Urinary bladder (tissue), 4 donors: Measurements from ENCODE around the gene DDHD1. TPM values are rescaled to one million over a fixed set of nuclear protein-coding genes. Genes with fewer than 3 reads are reported as not detected.
"Not testable (repeated sequence)": the region's sequence is repeated elsewhere in the genome, so short reads cannot be mapped to it uniquely, and the experiment has no call there.

Experiments
- DNase-seq: peaks from one replicate; pipeline ENCODE4 v3.0.0-alpha.2; 2015; ENCODE audit errors: extremely low spot score
- H3K27ac ChIP-seq: one replicate; pipeline ENCODE4 v1.5.1; 2013; ENCODE audit warnings: low read depth, mild to moderate bottlenecking, moderate library complexity
- H3K36me3 ChIP-seq: one replicate; pipeline ENCODE4 v1.6.1; 2013; ENCODE audit warnings: mild to moderate bottlenecking, moderate library complexity; ENCODE audit not compliant: insufficient read depth
- H3K4me1 ChIP-seq: one replicate; pipeline ENCODE4 v1.6.1; 2013; ENCODE audit warnings: mild to moderate bottlenecking, moderate library complexity; ENCODE audit not compliant: insufficient read depth
- H3K4me3 ChIP-seq: one replicate; pipeline ENCODE4 v1.5.1; 2013; ENCODE audit warnings: low read depth, low read length
- WGBS: extraction: QIAGEN DNeasy Blood & Tissue Kit; methylation state at CpG from one replicate; pipeline ENCODE4 v1.1.7; 2013; 5-methylcytosine and 5-hydroxymethylcytosine counted together
- polyA plus RNA-seq: library from polyadenylated mRNA; stranded (reverse); fragments of 200-250 nt; gene quantifications from one replicate; pipeline ENCODE4 v1.2.3, GENCODE V29; 2013
- total RNA-seq: library from RNA; depleted of rRNA; stranded (reverse); fragments of >200 nt; gene quantifications from one replicate; pipeline ENCODE4 v1.2.3, GENCODE V29; 2014
- donor health status: healthy with polysubstance abuse.
- donor health status: healthy.

The DDHD1 gene
- total and polyA plus RNA-seq, 2 donors: 5.4 to 71.1 TPM

DNA sequence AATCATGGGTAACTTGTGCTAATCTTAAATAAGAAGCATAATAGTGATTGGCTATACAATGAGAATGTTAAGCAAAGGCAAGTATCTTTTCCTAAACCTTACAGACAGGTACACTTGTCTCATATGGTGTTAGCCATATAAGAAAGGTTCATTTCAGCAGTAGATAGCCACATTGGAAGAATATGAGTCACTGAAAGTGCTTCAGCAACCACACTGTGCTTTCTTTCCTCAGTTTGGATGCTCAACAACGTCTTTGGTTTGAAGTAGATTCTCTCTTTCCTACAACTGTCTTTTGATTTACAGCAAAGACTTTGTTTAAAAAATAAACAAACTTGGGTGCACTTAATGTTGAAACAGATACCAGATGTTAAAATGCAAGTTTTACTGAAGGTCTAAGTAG, 8.9 kb downstream of the DDHD1 start:
- no peak overlapping the region for H3K4me3 ChIP-seq
- DNase-seq: no peak
- no peaks in the 10 kb centered on the region for H3K4me1 ChIP-seq
- H3K36me3 ChIP-seq: no peaks in the 10 kb centered on the region
- no peak overlapping the region for H3K27ac ChIP-seq
- WGBS: 45% methylated on average over 1 of the region's 1 CpG

DNA sequence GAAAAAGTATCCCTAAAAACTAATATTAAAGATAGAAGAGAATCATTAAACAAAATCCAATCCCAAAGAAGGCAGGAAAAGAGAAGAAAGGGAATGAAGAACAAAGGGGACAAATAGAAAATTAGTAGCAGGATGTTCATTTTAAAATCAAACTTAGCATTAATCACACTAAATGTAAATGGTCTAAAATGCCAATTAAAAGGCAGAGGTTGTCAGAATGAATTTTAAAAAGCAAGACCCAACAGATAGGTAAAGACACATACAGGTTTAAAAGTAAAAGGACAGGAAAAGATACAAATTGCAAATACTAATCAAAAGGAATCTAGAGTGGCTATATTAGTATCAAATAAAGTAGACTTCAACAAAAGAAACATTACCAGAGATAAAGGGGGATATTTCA, 12.5 kb downstream of the DDHD1 start:
- no peak for DNase-seq
- no peaks in the 10 kb centered on the region for H3K36me3 ChIP-seq
- no peak overlapping the region for H3K4me3 ChIP-seq
- no peak overlapping the region for H3K27ac ChIP-seq
- no peaks in the 10 kb centered on the region for H3K4me1 ChIP-seq

DNA sequence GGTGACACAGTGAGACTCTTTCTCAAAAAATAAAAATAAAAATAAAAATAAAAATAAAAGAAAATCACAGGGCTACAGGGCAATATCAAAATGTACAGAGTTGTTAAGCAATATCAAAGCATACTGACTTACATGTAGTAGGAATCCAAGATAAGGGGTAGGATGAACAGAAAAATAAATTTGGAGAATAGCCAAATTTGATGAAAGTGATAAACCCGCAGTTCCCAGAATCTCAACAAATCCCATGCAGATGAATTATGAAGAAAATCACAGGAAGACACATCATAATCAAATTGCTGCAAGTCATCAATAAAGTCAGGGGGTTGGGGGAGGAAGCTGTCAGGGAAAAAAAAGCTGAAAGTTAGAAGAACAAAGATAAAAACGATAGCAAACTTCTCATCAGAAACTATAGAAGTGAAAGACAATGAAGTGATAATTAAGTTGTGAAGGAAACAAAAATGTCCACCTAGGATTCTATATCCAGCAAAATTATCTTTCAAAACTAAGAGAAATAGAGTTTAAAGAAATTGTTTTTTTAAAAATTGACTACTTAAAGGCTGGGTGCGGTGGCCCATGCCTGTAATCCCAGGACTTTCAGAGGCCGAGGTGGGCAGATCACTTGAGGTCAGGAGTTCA, 15.4 kb downstream of the DDHD1 start:
- no peak overlapping the region for H3K27ac ChIP-seq
- H3K36me3 ChIP-seq: no peaks in the 10 kb centered on the region
- no peaks in the 10 kb centered on the region for H3K4me1 ChIP-seq
- 90% methylated on average over 4 of the region's 4 CpGs for WGBS
- H3K4me3 ChIP-seq: no peak overlapping the region
- DNase-seq: no peak

DNA sequence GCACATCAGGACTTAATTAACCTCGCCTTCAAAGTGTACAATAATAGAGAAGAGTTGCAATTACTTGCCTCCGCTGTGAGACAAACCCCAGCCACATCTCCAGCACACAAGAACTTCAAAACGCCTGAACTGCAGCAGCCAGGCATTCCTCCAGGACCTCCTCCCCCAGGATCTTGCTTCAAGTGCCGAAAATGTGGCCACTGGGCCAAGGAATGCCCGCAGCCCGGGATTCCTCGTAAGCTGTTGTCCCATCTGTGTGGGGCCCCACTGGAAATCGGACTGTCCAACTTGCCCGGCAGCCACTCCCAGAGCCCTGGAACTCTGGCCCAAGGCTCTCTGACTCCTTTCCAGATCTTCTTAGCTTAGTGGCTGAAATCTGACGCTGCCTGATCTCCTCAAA, 22.6 kb downstream of the DDHD1 start:
- H3K4me1 ChIP-seq, H3K27ac ChIP-seq, DNase-seq, H3K36me3 ChIP-seq, H3K4me3 ChIP-seq: not testable (repeated sequence)
- 74% methylated on average over 10 of the region's 10 CpGs for WGBS

DNA sequence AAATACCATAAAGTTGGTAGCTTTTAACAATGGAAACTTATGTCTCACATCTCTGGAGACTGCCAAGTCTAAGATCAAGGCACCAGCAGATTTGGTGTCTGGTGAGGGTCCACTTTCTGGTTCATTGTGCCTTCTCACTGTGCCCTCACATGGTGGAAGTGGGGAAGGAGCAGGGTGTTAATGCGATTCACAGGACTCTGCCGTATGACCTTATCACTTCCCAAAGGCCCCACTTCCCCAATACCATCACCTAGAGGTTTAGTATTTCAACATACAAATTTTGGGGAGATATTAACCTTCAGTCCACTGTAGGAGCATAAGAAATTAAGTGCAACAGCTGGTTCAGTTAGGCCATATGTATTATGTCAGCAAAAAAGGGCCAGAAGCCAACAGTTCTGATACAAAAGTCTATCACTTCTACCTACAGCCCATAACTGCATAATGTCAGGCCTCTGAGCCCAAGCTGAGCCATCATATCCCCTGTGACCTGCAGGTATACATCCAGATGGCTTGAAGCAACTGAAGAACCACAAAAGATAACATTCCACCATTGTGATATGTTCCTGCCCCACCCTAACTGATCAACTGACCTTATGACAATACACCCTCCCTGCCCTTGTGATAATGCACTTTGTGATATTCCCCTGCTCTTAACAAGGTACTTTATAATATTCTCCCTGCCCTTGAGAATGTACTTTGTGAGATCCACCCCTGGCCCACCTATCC, 24.7 kb downstream of the DDHD1 start:
- H3K27ac ChIP-seq: no peak overlapping the region
- H3K4me3 ChIP-seq: no peak overlapping the region
- H3K4me1 ChIP-seq: no peaks in the 10 kb centered on the region
- DNase-seq: no peak
- WGBS: 91% methylated on average over 2 of the region's 2 CpGs
- H3K36me3 ChIP-seq: no peaks in the 10 kb centered on the region

DNA sequence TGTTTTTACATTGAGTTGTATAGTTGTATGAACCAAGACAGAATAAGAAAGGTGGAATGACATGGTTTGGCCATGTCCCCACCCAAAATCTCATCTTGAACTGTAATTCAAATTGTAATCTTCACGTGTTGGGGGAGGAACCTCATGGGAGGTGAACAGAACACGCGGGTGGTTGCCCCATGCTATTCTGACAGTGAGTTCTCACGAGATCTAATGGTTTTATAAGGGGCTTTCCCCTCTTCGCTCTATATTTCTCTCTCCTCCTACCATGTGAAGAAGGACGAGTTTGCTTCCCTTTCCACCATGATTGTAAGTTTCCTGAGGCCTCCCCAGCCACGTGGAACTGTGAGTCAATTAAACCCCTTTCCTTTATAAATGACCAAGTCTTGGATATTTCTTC, 25.3 kb downstream of the DDHD1 start:
- H3K27ac ChIP-seq: no peak overlapping the region
- H3K4me1 ChIP-seq: no peaks in the 10 kb centered on the region
- WGBS: 93% methylated on average over 7 of the region's 7 CpGs
- H3K4me3 ChIP-seq: no peak overlapping the region
- H3K36me3 ChIP-seq: no peaks in the 10 kb centered on the region
- DNase-seq: no peak

DNA sequence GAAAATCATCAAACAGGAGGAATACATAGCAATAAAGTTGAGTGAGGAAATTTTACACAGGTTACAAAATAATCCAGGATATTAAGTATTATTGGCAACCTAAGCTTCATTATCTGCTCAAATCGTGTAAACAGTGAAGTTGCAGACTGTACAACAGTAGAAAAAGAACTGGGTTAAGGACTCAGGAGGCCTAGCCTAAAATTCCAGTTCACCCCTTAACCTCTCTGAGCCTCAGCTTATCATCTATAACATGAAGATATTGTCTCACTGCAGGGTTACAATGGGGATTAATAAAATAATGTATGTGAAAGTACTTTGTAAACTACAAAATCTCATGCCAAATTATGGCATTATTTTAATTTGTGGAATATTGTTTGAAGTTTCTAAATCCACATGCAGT, 26.0 kb downstream of the DDHD1 start:
- Histone ChIP-seq H3K4me1 (no peaks in the 10 kb centered on the region), H3K27ac (peak overlapping the region; percentile 38), H3K36me3 (no peaks in the 10 kb centered on the region), H3K4me3 (no peak overlapping the region)
- 34% methylated on average over 1 of the region's 1 CpG for WGBS
- DNase-seq: no peak

DNA sequence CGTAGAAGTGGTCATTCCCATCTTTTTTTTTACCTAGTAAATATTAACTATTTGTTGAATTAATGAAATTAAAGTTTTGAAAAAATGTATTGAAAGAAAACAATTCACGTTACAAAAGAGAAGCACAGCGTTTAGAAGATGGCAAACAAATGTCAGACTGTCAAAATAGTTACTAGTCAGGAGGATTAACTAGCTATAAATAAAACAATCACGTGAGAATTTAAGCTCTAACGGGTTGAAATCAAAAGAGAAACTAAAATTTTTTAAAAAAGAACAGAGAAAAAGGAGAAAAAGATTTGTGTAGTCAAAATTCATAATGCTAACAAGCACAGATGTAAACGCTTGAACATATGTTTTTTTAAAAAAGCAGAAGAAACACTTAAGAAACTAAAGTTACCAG, 26.4 kb downstream of the DDHD1 start:
- 26% methylated on average over 6 of the region's 6 CpGs for WGBS
- H3K36me3 ChIP-seq: no peaks in the 10 kb centered on the region
- DNase-seq: no peak
- H3K4me3 ChIP-seq: no peak overlapping the region
- no peak overlapping the region for H3K27ac ChIP-seq
- no peaks in the 10 kb centered on the region for H3K4me1 ChIP-seq

DNA sequence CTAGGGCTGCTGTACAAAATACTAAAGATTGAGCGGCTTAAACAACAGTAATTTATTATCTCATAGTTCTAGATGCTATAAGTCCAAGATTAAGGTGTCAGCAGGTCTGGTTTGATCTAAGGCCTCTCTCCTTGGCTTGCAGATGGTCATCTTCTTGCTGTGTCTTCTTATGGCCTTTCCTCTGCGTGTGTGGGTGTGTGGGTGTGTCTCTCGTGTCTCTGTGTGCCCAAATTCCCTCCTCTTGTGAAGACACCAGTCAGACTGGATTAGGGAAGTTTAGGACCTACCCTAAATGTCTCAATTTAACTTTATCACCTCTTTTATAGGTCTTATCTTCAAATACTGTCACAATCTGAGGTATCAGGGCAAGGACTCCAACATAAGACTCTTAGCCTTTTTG, 28.3 kb downstream of the DDHD1 start:
- H3K27ac ChIP-seq: no peak overlapping the region
- 50% methylated on average over 3 of the region's 3 CpGs for WGBS

DNA sequence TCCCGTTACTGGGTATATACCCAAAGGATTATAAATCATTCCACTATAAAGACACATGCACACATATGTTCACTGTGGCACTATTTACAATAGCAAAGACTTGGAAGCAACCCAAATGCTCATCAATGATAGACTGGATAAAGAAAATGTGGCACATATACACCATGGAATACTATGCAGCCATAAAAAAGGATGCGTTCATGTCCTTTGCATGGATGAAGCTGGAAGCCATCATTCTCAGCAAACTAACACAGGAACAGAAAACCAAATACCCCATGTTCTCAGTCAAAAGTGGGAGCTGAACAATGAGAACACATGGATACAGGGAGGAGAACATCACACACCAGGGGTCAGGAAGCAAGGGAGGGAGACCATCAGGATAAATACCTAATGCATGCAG, 31.7 kb downstream of the DDHD1 start:
- not testable (repeated sequence) for H3K27ac ChIP-seq

More for the DNA sequence above, 28.3 kb downstream of the DDHD1 start:
- no peak for DNase-seq
- Histone ChIP-seq H3K36me3 (no peaks in the 10 kb centered on the region), H3K4me1 (no peaks in the 10 kb centered on the region), H3K4me3 (no peak overlapping the region)

DNA sequence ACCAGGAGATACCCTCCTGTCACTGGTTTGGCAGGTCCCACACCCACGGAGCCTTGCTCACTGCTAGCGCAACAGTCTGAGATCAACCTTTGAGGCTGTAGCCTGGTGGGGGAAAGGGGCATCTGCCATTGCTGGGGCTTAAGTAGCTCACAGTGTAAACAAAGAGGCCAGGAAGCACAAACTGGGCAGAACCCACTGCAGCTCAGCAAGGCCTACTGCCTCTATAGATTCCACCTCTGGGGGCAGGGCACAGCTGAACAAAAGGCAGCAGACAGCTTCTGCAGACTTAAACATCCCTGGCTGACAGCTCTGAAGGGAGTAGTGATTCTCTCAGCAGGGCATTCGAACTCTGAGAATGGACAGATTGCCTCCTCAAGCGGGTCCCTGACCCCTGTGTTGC, 35.6 kb downstream of the DDHD1 start:
- WGBS: 84% methylated on average over 4 of the region's 4 CpGs
- not testable (repeated sequence) for H3K27ac ChIP-seq, H3K4me1 ChIP-seq, H3K4me3 ChIP-seq, H3K36me3 ChIP-seq, DNase-seq

More for the DNA sequence above, 31.7 kb downstream of the DDHD1 start:
- DNase-seq, H3K4me1 ChIP-seq, H3K4me3 ChIP-seq, H3K36me3 ChIP-seq: not testable (repeated sequence)
- WGBS: 100% methylated on average over 2 of the region's 2 CpGs

DNA sequence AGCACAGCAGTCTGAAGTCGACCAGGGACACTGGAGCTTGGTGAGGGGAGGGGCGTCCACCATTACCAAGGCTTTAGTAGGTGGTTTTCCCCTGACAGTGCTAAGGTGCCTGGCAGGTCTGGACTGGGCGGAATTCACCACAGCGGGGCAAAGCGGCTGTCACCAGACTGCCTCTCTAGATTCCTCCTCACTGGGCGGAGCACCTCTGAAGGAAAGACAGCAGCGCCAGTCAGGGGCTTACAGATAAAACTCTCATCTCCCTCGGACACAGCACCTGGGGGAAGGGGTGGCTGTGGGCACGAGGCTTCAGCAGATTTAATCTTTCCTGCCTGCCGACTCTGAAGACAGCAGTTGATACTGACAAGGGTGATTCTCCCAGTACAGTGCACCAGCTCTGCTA, 39.1 kb downstream of the DDHD1 start:
- no peak for DNase-seq
- Histone ChIP-seq H3K27ac (no peak overlapping the region), H3K4me3 (no peak overlapping the region), H3K36me3 (no peaks in the 10 kb centered on the region), H3K4me1 (no peaks in the 10 kb centered on the region)
- 87% methylated on average over 10 of the region's 10 CpGs for WGBS

DNA sequence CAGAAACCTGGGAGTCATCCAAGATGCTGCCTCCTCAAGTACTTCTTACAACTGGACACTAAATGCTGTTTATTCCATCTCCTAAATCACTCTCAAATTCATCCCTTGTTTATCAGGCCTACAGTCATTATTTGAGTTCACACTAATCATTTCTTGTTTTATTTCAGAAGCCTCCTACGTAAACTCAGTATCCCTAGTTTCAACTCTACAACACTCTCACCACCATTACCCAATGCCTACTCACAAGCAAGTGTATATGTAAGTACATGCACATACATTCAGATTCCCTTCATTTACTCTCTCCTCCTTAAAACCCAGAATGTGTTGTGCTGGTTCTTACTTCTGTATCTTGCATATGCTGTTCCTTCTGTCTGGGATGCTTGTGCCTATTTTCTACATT, 43.0 kb downstream of the DDHD1 start:
- WGBS: 92% methylated on average over 1 of the region's 1 CpG
- Histone ChIP-seq H3K4me3 (no peak overlapping the region), H3K27ac (no peak overlapping the region), H3K4me1 (no peaks in the 10 kb centered on the region), H3K36me3 (no peaks in the 10 kb centered on the region)
- no peak for DNase-seq

DNA sequence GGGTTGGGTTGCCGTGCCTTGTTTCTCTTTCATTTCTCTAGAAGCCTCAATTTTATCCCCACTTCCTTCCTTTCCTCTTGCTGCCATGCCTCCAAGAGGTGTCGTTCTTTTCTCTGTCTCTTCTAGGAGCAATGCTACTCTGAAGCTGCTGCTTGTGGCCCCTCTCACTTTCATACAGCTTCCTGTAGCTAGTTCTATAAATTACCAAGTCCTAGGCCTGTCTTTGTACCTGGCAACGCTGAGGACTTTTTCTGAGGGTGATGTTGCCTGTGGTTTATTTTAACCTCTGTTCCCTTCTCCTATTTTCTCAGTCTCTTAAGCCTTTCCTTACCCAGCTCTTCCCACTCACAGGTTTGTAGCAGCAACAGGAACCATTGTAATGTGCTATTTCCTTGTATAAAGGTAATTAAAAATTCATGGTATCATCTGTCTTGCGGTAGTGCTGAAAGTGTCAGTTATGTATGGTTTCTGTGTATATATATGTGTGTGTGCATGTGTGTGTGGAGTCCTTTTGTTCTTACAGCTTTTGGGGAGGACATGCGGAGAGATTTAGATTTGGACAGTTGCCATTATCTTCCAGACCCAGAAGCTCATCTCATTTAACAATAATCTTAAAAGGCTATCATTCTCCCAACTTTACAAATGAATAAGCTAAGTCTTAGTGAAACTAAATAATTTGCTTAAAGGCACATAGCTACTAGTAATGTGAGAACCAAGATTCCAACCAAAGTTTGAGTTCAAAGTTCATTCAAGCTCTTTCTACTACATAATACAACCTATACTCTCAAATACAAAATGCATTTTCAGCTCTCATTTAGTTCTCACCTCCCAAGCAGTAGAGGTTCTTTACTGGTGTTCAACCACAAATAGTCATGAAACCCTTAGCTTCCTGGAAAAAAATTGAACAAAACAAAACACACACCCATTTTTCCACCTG, 43.8 kb downstream of the DDHD1 start:
- no peak overlapping the region for H3K27ac ChIP-seq
- no peak for DNase-seq
- H3K4me1 ChIP-seq: no peaks in the 10 kb centered on the region
- H3K36me3 ChIP-seq: no peaks in the 10 kb centered on the region
- H3K4me3 ChIP-seq: no peak overlapping the region
- WGBS: 67% methylated on average over 5 of the region's 5 CpGs
